Hindlimb muscle (tissue), 1 donor: ENCODE measurements around the gene MID2. TPM values are rescaled to one million over a fixed set of nuclear protein-coding genes. Genes with fewer than 3 reads are reported as not detected.
"Not testable (repeated sequence)": the region's sequence is repeated elsewhere in the genome, so short reads cannot be mapped to it uniquely, and the experiment has no call there.

Experiments used
- DNase-seq: peaks from one replicate; pipeline ENCODE4 v3.0.0-alpha.2; 2013
- polyA plus RNA-seq: library from polyadenylated mRNA; unstranded; fragments of 120-200 nt; gene quantifications from one replicate; pipeline ENCODE4 v1.2.1, GENCODE V29; 2013; ENCODE audit not compliant: insufficient read length

Gene MID2, protein sequence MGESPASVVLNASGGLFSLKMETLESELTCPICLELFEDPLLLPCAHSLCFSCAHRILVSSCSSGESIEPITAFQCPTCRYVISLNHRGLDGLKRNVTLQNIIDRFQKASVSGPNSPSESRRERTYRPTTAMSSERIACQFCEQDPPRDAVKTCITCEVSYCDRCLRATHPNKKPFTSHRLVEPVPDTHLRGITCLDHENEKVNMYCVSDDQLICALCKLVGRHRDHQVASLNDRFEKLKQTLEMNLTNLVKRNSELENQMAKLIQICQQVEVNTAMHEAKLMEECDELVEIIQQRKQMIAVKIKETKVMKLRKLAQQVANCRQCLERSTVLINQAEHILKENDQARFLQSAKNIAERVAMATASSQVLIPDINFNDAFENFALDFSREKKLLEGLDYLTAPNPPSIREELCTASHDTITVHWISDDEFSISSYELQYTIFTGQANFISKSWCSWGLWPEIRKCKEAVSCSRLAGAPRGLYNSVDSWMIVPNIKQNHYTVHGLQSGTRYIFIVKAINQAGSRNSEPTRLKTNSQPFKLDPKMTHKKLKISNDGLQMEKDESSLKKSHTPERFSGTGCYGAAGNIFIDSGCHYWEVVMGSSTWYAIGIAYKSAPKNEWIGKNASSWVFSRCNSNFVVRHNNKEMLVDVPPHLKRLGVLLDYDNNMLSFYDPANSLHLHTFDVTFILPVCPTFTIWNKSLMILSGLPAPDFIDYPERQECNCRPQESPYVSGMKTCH
- polyA plus RNA-seq = 8.4 TPM

GRCh38 chrX:107825698-107826237 is at the start of gene MID2:
Gene MID2, plus strand, starts transcription at chrX:107825866. Its CDS starts 561 bp downstream, at chrX:107826427.
- peak; percentile 34 for DNase-seq

DNA sequence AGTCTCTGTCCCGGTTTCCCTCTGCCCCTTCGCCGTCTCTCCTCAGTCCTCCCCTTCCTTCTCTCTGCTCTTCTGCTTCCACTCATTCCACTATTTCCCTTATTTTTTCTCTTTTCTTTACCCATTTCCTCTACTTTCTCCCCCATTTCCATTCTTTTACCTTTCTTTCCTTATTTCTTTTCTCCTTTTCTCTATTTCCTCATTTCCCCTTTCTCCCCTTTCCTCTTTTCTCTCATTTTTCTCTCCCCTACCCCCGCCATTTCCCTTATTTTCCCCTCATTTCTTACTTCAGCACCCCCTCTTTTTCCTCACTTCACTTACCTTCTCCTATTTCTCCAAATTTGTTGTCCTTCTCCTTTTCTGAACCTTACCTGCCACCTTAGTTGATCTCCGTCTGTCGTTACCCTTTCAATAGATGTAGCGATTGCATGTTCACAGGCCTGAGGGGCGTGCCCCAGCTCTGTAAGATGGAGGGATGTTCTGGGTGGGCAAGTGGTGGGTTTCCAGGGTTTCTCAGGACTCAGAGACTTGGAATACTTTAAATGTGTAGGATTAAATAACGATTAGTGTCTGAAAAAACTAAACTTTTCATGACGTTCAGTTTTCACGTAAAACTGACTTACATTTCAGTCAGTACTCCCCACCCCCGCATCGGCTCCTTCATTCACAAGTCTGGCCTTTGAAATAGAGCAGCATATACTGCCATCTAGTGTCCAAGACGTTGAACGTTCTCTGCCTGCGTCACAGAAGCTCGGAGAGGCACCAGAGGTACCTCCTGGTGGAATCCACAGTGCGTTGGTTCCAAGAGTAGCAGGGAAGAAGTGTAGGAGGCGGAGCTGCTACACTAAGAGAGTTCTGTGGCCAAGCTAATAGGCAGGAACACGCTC is 48.8 kb upstream of the MID2 start:
- peak; percentile 87 for DNase-seq

GRCh38 chrX:107777536-107777832 is 48.2 kb upstream of the MID2 start, which contains the start of gene NCBP2L:
Gene NCBP2L, plus strand, starts transcription at chrX:107777733. Its CDS starts 16,488 bp downstream, at chrX:107794221.
- no peak for DNase-seq

- DNase-seq = no peak
These were observed 45.1 kb upstream of the MID2 start for GRCh38 chrX:107780525-107780924.

DNA sequence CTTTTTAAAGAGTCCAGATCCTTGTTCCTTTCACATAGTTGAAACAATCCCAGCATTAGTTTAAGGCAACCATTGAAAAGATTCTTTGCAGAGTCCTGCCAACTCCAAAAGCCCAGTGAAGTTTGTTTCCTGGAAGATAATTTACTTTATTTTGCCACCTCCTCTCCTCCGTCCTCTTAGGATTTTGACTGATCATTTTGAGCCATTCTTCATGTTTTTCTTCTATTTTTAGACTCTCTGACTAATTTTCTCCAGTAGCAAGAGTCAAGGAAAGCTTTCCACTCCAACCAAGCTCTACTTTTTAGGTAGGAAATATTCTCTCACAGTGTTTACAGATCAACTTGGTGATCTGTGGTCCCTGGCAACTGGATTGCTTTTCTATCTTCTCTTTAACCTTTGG is 37.8 kb upstream of the MID2 start:
- DNase-seq = peak; percentile 36

DNA sequence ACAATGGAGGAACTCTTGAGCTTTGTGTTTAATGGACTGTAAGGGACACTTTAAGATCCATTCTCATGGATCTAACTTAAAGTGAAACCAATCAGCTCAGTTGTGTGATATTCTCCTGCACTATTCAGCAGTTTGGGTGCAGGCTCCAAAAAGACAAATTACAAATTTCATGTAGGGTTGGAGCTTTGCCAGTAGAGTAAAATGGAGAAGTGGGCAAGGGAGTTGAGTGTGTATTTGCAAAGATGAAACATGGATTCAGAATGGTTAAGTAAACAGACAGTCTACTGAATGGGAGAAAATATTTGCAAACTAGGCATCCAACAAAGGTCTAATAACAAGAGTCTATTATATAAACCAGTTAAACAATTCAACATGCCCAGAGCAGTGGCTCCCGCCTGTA is 21.2 kb upstream of the MID2 start:
- no peak for DNase-seq

GRCh38 chrX:107805179-107805578 is 20.5 kb upstream of the MID2 start:
- DNase-seq = no peak

- DNase-seq = not testable (repeated sequence)
These were observed 15.6 kb upstream of the MID2 start for GRCh38 chrX:107810053-107810452.

- no peak for DNase-seq
These were observed 6.7 kb upstream of the MID2 start for GRCh38 chrX:107818900-107819521.

DNA sequence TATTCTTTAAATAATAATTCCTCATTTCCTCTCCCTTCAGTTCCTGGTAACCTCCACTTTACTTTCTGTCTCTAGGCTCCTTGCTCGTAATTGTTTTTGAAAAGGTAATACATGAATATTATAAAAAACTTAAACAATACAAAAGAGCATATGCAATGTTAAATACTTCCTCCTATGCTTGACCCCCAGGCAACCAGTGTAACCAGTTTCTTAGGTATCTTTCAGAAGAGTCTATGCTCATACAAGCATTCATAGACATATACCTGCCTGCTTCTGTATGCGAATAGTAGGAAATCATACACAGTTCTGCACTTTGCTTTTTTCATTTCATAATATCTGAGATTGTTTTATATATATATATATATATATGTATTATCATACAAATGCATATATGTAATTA is 2.6 kb upstream of the MID2 start:
- DNase-seq = no peak

GRCh38 chrX:107823456-107823855 is 2.2 kb upstream of the MID2 start:
- no peak for DNase-seq

DNA sequence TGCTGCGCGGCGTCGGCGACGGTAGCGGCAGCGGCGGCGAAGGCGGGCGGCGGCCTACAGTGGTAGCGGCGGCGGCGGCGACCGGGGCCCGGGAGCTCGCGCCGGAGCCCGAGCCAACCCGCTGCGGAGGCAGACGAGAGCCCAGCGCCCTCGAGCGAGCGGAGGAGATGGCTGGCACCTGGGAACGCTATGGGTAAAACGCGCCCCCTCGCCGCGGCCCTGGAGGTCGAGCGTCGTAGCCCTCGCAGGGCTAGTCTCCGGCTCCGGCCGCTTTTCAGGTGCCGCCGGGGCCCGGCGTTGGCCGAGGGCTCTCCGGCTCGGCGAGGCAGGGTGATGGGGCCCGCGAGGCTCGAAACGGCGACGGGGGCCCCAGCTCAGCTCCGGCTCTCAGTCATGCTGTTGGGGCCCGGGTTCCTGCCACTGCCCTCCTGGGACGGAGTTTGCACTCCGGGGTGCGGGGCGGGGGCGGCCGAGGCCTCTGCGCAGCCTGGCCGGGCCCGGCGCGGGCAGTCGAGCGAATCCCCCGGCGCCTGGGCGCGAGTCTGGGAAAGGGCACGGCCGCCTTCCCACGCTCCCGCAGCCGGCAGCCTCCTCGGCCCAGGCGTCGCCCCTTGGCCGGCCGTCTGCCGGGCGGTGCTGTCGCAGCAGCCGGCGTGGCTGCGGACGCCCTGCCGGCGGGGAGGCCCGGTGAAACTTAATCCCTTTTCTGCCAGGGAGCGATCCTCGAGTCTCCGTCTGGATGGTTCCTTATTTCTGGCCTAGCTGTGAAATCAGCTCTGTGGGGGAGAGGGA is 768 bp downstream of the MID2 start:
- DNase-seq = peak; percentile 29

DNA sequence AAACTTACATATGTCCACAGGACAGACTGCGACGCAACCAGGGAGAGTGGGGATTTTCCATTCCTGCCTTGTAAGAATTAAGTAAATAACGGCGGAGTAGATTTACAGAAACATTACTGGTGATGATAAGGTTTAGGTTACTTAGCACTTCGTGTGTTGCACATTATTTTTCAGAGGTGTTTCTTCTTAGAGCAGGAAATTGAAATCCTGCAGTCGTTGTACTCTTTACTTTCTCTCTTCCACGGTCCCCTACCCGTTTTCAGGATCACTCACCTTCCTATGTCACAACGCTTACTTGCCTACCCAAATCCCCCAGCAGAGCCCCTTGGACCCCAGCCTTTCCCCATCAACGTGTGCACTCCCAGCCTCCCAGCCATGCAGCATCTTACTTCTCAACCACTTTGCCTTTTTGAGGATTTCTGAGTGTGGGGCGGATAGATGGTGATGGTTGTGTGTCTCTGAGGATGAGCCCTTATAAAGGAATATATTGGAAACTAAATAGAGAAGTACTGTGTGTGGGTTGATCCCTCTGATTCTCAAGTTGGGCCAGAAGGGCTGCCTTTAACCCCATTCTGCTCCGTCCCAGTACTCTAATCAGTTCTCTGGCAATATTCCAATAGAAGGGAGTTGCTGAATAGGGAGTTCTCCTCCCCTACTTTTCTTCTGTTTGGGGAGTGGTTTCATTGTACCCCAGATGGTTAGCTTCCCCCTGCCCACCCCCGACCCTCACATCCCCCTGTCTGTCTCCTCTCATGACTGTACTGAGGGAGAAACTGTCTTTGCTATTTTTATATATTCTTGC is 1.6 kb downstream of the MID2 start:
- no peak for DNase-seq

DNA sequence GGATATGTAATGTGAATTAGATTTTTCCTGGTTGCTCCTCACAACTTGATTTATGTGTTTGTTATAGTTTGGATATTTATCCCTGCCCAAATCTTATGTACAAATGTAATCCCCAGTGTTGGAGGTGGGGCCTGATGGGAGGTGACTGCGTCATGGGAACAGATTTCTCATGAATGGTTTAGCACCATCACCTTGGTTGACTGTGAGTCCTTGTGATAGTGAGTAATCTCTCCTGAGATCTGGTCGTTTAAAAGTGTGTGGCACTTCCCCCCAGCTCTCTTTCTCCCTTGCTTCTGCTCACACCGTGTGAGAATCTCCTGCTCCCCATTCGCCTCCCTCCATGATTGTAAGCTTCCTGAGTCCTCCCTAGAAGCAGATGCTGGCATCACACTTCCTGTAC is 2.2 kb downstream of the MID2 start:
- DNase-seq = no peak

GRCh38 chrX:107829878-107830277 is 4.2 kb downstream of the MID2 start:
- no peak for DNase-seq

GRCh38 chrX:107831071-107831730 is 5.5 kb downstream of the MID2 start:
- no peak for DNase-seq

- DNase-seq = no peak
These were observed 8.9 kb downstream of the MID2 start for GRCh38 chrX:107834275-107835201.

- DNase-seq = no peak
These were observed 11.3 kb downstream of the MID2 start for GRCh38 chrX:107836958-107837357.

DNA sequence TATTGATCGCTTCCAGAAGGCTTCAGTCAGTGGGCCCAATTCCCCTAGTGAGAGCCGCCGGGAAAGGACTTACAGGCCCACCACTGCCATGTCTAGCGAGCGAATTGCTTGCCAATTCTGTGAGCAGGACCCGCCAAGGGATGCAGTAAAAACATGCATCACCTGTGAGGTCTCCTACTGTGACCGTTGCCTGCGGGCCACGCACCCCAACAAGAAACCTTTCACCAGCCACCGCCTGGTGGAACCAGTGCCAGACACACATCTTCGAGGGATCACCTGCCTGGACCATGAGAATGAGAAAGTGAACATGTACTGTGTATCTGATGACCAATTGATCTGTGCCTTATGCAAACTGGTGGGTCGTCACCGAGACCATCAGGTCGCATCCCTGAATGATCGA is 15.3 kb downstream of the MID2 start:
- DNase-seq = no peak
